Endothelial cell of umbilical vein (primary cell): ENCODE data around the gene FIG4. TPM values are rescaled to one million over a fixed set of nuclear protein-coding genes. Genes with fewer than 3 reads are reported as not detected.

ENCODE experiments used
- BruUV-seq: library from RNA; stranded (reverse); fragments of 400-500 nt; replicated peaks from 2 replicates; lab custom pipeline; 2021; lab: Mats Ljungman, UMichigan
- CTCF ChIA-PET: fragments of 300-600, 350-600 bp; sonication (Branson Sonifier 250); formaldehyde crosslinking; loops from one replicate; lab custom pipeline; 2021; ENCODE audit warnings: antibody characterized with exemption, inconsistent platforms; lab: Charles Lee
- POLR2A ChIA-PET: fragments of 300-600, 350-600 bp; sonication (Branson Sonifier 250); formaldehyde crosslinking; loops from one replicate; lab custom pipeline; 2021; ENCODE audit warnings: antibody characterized with exemption, inconsistent platforms; lab: Charles Lee
- DNase-seq: peaks from one replicate; pipeline ENCODE4 v3.0.0-alpha.2; 2011; ENCODE audit warnings: low read depth, low spot score
- FAIRE-seq: peaks from 2 replicates; lab custom pipeline; 2011; peaks lifted over from hg19 to GRCh38; lab: Jason Lieb, UNC
- H2AFZ ChIP-seq: 2 replicates; pipeline ENCODE4 v1.6.0; 2012; ENCODE audit warnings: low read depth, low read length, control low read depth, inconsistent platforms
- H3K27ac ChIP-seq: 2 replicates; pipeline ENCODE4 v1.5.1; 2011; ENCODE audit warnings: low read depth, mild to moderate bottlenecking, control low read depth, low read length, moderate library complexity; ENCODE audit not compliant: insufficient read depth
- H3K27me3 ChIP-seq, 2 experiments: 2 replicates each; pipeline versions ENCODE4 v1.6.0 to v1.6.1; 2011; ENCODE audit warnings: low read length in 2 of 2, mixed read lengths in 1 of 2; ENCODE audit not compliant: control insufficient read depth in 2 of 2, insufficient read depth in 2 of 2
- H3K36me3 ChIP-seq, 2 experiments: 2 replicates in 1 of 2; 3 replicates in 1 of 2; pipeline ENCODE4 v1.5.1; 2011; ENCODE audit warnings: low read length in 2 of 2, mild to moderate bottlenecking in 1 of 2, moderate library complexity in 1 of 2; ENCODE audit not compliant: control insufficient read depth in 2 of 2, insufficient read depth in 2 of 2; ENCODE audit errors: extremely low read depth in 1 of 2
- H3K4me1 ChIP-seq: 3 replicates; pipeline ENCODE4 v1.5.1; 2011; ENCODE audit warnings: mild to moderate bottlenecking, low read length; ENCODE audit not compliant: control insufficient read depth, insufficient read depth; ENCODE audit errors: extremely low read depth
- H3K4me2 ChIP-seq: 2 replicates; pipeline ENCODE4 v1.6.1; 2011; ENCODE audit warnings: low read length, control low read depth, mixed read lengths; ENCODE audit not compliant: insufficient read depth
- H3K4me3 ChIP-seq, 3 experiments: fragments of 200-600 bp in 1 of 3; sonication (generic), shearing (Covaris generic) in 1 of 3; replicated peaks in 1 of 3; 2 replicates each; pipeline ENCODE4 v1.5.1; 2011 to 2016; ENCODE audit warnings: control low read depth in 3 of 3, low read length in 3 of 3, mild to moderate bottlenecking in 2 of 3, inconsistent platforms in 1 of 3, low read depth in 1 of 3, moderate library complexity in 1 of 3; ENCODE audit not compliant: insufficient read depth in 1 of 3
- H3K79me2 ChIP-seq: 2 replicates; pipeline ENCODE4 v1.6.0; 2012; ENCODE audit warnings: low read length, inconsistent platforms; ENCODE audit not compliant: control insufficient read depth, insufficient read depth
- H3K9ac ChIP-seq: replicated peaks from 2 replicates; pipeline ENCODE3; 2011; ENCODE audit warnings: low read length, control low read depth; ENCODE audit not compliant: insufficient read depth; ENCODE audit errors: extremely low read depth
- H3K9me1 ChIP-seq: replicated peaks from 3 replicates; pipeline ENCODE4 v1.6.0; 2011; ENCODE audit warnings: mild to moderate bottlenecking, low read length; ENCODE audit not compliant: control insufficient read depth, insufficient read depth; ENCODE audit errors: extremely low read depth
- H3K9me3 ChIP-seq: replicated peaks from 2 replicates; pipeline ENCODE4 v1.5.1; 2012; ENCODE audit warnings: low read length, inconsistent platforms; ENCODE audit not compliant: control insufficient read depth, insufficient read depth
- H4K20me1 ChIP-seq: replicated peaks from 2 replicates; pipeline ENCODE3; 2011; ENCODE audit warnings: mild to moderate bottlenecking, low read length; ENCODE audit not compliant: control insufficient read depth, insufficient read depth; ENCODE audit errors: extremely low read depth
- CTCF ChIP-seq, 2 donors: IDR thresholded peaks; 1 replicate in 1 of 2; 2 replicates in 1 of 2; pipeline ENCODE4 v1.5.1; 2011; ENCODE audit warnings: low read length in 2 of 2, mild to moderate bottlenecking in 2 of 2, moderate library complexity in 2 of 2, control low read depth in 1 of 2, inconsistent platforms in 1 of 2, low read depth in 1 of 2; ENCODE audit not compliant: insufficient read depth in 1 of 2; ENCODE audit errors: extremely low read depth in 1 of 2
- FOS ChIP-seq: IDR thresholded peaks from 2 replicates; pipeline ENCODE4 v1.6.1; 2011; ENCODE audit warnings: mild to moderate bottlenecking, low read length, moderate library complexity, borderline replicate concordance; ENCODE audit not compliant: insufficient read depth
- JUN ChIP-seq: IDR thresholded peaks from 2 replicates; pipeline ENCODE4 v1.6.1; 2011; ENCODE audit warnings: borderline replicate concordance, low read depth; ENCODE audit not compliant: insufficient read length, insufficient read depth
- MAX ChIP-seq: IDR thresholded peaks from 2 replicates; pipeline ENCODE4 v1.6.1; 2011; ENCODE audit not compliant: insufficient read depth, insufficient read length
- MYC ChIP-seq: IDR thresholded peaks from one replicate; pipeline ENCODE4 v1.6.1; 2011; ENCODE audit warnings: mild to moderate bottlenecking, low read depth, low read length
- POLR2AphosphoS5 ChIP-seq: IDR thresholded peaks from 2 replicates; pipeline ENCODE4 v1.6.1; 2012; ENCODE audit warnings: low read depth, mild to moderate bottlenecking, control low read depth, low read length, moderate library complexity; ENCODE audit not compliant: insufficient read depth
- dilution Hi-C: fragments of 300-500 bp; cut with MboI; formaldehyde crosslinking; loops from one replicate; pipeline ENCODE4 v1.15.0; 2019; ENCODE audit warnings: low sequenced_read_pairs; ENCODE audit not compliant: extremely low pct_ligation_motif_present
- intact Hi-C: fragments of 100-400 bp; cut with micrococcal nuclease; formaldehyde crosslinking; loops from one replicate; pipeline ENCODE4 v1.10.0; 2022
- polyA plus RNA-seq, 4 experiments: library from polyadenylated mRNA; depleted of rRNA in 3 of 4; stranded (reverse) in 3 of 4; unstranded in 1 of 4; fragments of >200 nt; gene quantifications; 2 replicates each; pipeline versions ENCODE4 v1.2.1 to v1.2.3, GENCODE V29; 2011 to 2012; ENCODE audit warnings: missing spikeins in 1 of 4
- total RNA-seq: library from RNA; stranded (reverse); gene quantifications from 2 replicates; pipeline ENCODE4 v1.2.3, GENCODE V29; 2021

FIG4 gene
- total and polyA plus RNA-seq, 2 donors (not counting 3 experiments of a cell fraction or from before 2014, with no cell fraction given): 7.9 to 12.2 TPM

GRCh38 chr6:109705258-109705657 is 14.2 kb downstream of the FIG4 start:
- Histone ChIP-seq H3K9me3 (no peaks in the 10 kb centered on the region), H3K9me1 (no peaks in the 10 kb centered on the region), H3K9ac (no peak overlapping the region), H3K36me3 (no peaks in the 10 kb centered on the region), H3K4me3 (no peak overlapping the region), H4K20me1 (no peaks in the 10 kb centered on the region), H3K4me2 (no peak overlapping the region), H3K27me3 (no peaks in the 10 kb centered on the region), H2AFZ (no peak overlapping the region), H3K27ac (no peak overlapping the region), H3K4me1 (no peaks in the 10 kb centered on the region), H3K79me2 (no peaks in the 10 kb centered on the region)
- ChIA-PET POLR2A (interaction anchor here (1.1 kb wide), 1 partner anchor 334 kb away, joined by 5 read pairs; no protein-coding TSS in a partner anchor), CTCF (interaction anchor here (0.6 to 8.0 kb wide), 30 partner anchors 9 to 686 kb away, joined by 3 to 449 read pairs (median 4); partner anchors contain the start of genes AK9 and FIG4)
- FAIRE-seq (peak; percentile 88), DNase-seq (peak; percentile 90)
- dilution Hi-C loops (no loop called here), intact Hi-C loops (loop anchor here (1.0 to 5.0 kb wide), 7 partner anchors 78 to 685 kb away; partner anchors contain the start of gene WASF1)
- no TSS peak for BruUV-seq
- TF ChIP-seq POLR2AphosphoS5 (no peak), CTCF (IDR thresholded peaks at IDR 0.05; ENCODE audit: extremely low read depth in 1 of 2, insufficient read depth in 1 of 2, low read depth in 1 of 2, low read length in 2 of 2) (peak; percentile 91 to 99), MAX (no peak), MYC (no peak), FOS (no peak), JUN (no peak)
